ENCODE data around the gene IFNA13.
"Not testable (repeated sequence)": the region's sequence is repeated elsewhere in the genome, so short reads cannot be mapped to it uniquely, and the experiment has no call there.

Gene IFNA13

DNA sequence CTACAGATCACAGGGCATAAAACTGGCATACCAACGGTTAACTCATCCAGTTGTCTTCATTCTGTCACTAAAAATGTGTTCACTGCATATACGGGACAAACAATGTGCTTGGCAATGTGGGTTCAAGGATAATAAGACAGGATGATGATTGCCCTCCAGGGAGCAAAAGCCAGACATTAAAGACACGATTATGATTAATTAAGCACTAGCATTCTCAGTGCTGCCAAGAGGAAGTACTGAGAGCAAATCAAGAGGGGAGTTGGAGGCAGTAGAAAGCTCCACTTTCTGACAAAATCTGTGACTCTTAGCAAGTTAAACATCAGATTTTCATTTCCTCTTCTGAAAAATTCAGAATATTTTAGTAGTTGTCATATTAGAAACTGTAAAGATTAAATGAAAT lies 32.1 kb upstream of the IFNA13 start:
- Histone ChIP-seq H3K9me3 (peaks cover 8% of the 10 kb centered on the region), H3K36me3 (no peaks in the 10 kb centered on the region), H3K4me1 (peaks cover 29% of the 10 kb centered on the region), H3K4me2 (no peak overlapping the region), H3K27ac (no peak overlapping the region), H4K20me1 (no peaks in the 10 kb centered on the region), H3K27me3 (no peaks in the 10 kb centered on the region), H3K4me3 (no peak overlapping the region), H3K9ac (no peak overlapping the region)
- TF ChIP-seq Cebpa-rat (IDR thresholded peaks at IDR 0.05): no peak

GRCh38 chr9:21398955-21399489 lies 31.2 kb upstream of the IFNA13 start:
- H3K9me3 ChIP-seq: peaks cover 8% of the 10 kb centered on the region
- TF ChIP-seq Cebpa-rat (IDR thresholded peaks at IDR 0.05): no peak
- no peak overlapping the region for H3K27ac ChIP-seq
- no peak overlapping the region for H3K4me3 ChIP-seq
- H3K4me2 ChIP-seq: no peak overlapping the region
- no peaks in the 10 kb centered on the region for H3K27me3 ChIP-seq
- peaks cover 27% of the 10 kb centered on the region for H3K4me1 ChIP-seq
- H3K36me3 ChIP-seq: no peaks in the 10 kb centered on the region
- no peaks in the 10 kb centered on the region for H4K20me1 ChIP-seq
- H3K9ac ChIP-seq: no peak overlapping the region

GRCh38 chr9:21395778-21396717 lies 28.2 kb upstream of the IFNA13 start:
- Histone ChIP-seq H3K9me3 (no peaks in the 10 kb centered on the region), H3K27me3 (no peaks in the 10 kb centered on the region), H3K4me2 (peak overlapping the region; percentile 82), H3K36me3 (no peaks in the 10 kb centered on the region), H3K4me3 (peak overlapping the region; percentile 65), H3K27ac (no peak overlapping the region; the same call in 1 of the 2 replicates), H4K20me1 (no peaks in the 10 kb centered on the region), H3K9ac (peak overlapping the region; percentile 68), H3K4me1 (peaks cover 14% of the 10 kb centered on the region)
- no peak for TF ChIP-seq Cebpa-rat (IDR thresholded peaks at IDR 0.05)

- no peak overlapping the region for H3K27ac ChIP-seq
- no peak for TF ChIP-seq Cebpa-rat (IDR thresholded peaks at IDR 0.05)
- no peaks in the 10 kb centered on the region for H3K27me3 ChIP-seq
- no peaks in the 10 kb centered on the region for H3K9me3 ChIP-seq
- no peak overlapping the region for H3K9ac ChIP-seq
- no peaks in the 10 kb centered on the region for H3K36me3 ChIP-seq
- H3K4me2 ChIP-seq: no peak overlapping the region
- H3K4me1 ChIP-seq: peaks cover 4% of the 10 kb centered on the region; the same call in 1 of the 2 replicates
- no peaks in the 10 kb centered on the region for H4K20me1 ChIP-seq
- H3K4me3 ChIP-seq: no peak overlapping the region
Observed at GRCh38 chr9:21392270-21392669, 24.4 kb upstream of the IFNA13 start.

DNA sequence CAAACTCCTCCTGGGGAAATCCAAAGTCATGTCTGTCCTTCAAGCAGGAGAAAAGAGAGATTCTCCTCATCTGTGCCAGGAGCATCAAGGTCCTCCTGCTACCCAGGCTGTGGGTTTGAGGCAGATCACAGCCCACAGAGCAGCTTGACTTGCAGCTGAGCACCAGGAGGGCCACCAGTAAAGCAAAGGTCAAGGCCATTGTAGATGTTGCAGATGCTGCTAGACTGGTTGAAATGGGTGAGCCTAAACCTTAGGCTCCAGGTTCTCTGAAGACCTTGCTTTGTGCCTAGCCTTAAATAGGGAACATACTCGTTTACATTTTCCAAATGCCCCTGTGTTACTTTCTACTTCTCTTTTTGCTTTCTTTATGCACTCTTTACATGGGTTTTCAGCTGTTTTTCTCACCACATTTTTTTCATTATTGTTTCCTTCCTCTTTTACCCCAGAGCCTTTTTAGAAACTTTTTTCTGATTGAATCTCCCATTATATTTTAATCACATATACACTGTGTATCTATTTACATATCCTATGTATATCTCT lies 17.3 kb upstream of the IFNA13 start, which contains the start of gene IFNA2:
Gene IFNA2 (minus strand): TSS at position 268 of the 540 bp plus-strand sequence. CDS start 69 bp downstream, at position 199.
- peak within 1 kb of the TSS; percentile 51 for H3K4me2 ChIP-seq

DNA sequence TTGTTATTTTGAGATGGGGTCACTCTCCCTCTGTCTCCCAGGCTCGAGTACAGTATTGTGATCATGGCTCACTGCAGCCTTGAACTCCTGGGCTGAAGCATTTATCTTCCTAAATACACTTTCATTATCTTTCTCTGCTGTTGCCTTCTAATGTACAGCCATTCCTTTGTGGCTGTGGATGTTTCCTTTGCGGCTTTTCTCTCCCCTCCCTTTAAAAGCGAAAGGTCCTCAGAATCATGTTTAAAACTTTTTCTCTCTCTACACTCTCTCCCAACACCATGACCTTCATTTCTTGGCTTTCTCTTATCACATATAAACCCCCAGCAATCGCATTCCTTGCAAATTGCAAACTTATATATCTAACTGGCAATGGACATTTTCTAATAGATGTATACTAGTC lies 15.8 kb upstream of the IFNA13 start:
- no peak for TF ChIP-seq Cebpa-rat (IDR thresholded peaks at IDR 0.05)
- no peak overlapping the region for H3K4me2 ChIP-seq
- peaks cover 37% of the 10 kb centered on the region for H3K4me1 ChIP-seq
- H3K27ac ChIP-seq: no peak overlapping the region
- H4K20me1 ChIP-seq: no peaks in the 10 kb centered on the region
- no peak overlapping the region for H3K4me3 ChIP-seq
- no peaks in the 10 kb centered on the region for H3K36me3 ChIP-seq
- no peak overlapping the region for H3K9ac ChIP-seq
- H3K27me3 ChIP-seq: no peaks in the 10 kb centered on the region
- no peaks in the 10 kb centered on the region for H3K9me3 ChIP-seq

More for the DNA sequence above, 17.3 kb upstream of the IFNA13 start, which contains the start of gene IFNA2:
- Histone ChIP-seq H3K27me3 (no peaks in the 10 kb centered on the region), H3K36me3 (no peaks in the 10 kb centered on the region), H3K9me3 (no peaks in the 10 kb centered on the region), H4K20me1 (no peaks in the 10 kb centered on the region), H3K27ac (no peak within 1 kb of the TSS), H3K9ac (no peak within 1 kb of the TSS), H3K4me1 (peaks cover 28% of the 10 kb centered on the region), H3K4me3 (no peak within 1 kb of the TSS)
- TF ChIP-seq Cebpa-rat (IDR thresholded peaks at IDR 0.05): no peak

GRCh38 chr9:21381448-21382339 lies 13.8 kb upstream of the IFNA13 start:
- H3K36me3 ChIP-seq: no peaks in the 10 kb centered on the region
- no peak for TF ChIP-seq Cebpa-rat (IDR thresholded peaks at IDR 0.05)
- peaks cover 39% of the 10 kb centered on the region for H3K4me1 ChIP-seq
- no peaks in the 10 kb centered on the region for H4K20me1 ChIP-seq
- H3K4me2 ChIP-seq: peak overlapping the region; percentile 73
- H3K27me3 ChIP-seq: no peaks in the 10 kb centered on the region
- H3K9me3 ChIP-seq: no peaks in the 10 kb centered on the region
- H3K27ac ChIP-seq: no peak overlapping the region
- peak overlapping the region; percentile 17; the same call in 1 of the 2 replicates for H3K4me3 ChIP-seq
- no peak overlapping the region for H3K9ac ChIP-seq

DNA sequence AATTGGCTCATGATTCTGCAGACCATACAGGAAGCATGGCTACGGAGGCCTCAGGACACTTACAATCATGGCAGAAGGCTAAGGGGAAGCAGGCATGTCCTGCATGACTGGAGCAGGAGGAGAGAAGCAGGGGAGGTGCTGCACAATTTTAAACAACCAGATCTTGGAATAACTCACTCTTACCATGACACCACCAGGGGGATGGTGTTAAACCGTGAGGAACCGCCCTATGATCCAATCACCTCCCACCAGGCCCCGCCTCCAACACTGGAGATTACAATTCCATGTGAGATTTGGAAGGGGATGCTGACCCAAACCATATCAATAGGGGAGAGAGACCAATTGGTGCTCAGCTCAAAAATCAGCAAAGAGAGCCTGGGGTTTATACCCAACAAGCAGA lies 3.6 kb upstream of the IFNA13 start:
- H3K4me1 ChIP-seq, H3K4me3 ChIP-seq, H4K20me1 ChIP-seq, H3K27ac ChIP-seq, H3K27me3 ChIP-seq, H3K36me3 ChIP-seq, H3K9ac ChIP-seq, H3K9me3 ChIP-seq, H3K4me2 ChIP-seq: not testable (repeated sequence)

- not testable (repeated sequence) for H3K36me3 ChIP-seq, H3K27me3 ChIP-seq, H3K27ac ChIP-seq, H4K20me1 ChIP-seq, H3K4me3 ChIP-seq, H3K4me1 ChIP-seq, H3K9ac ChIP-seq, H3K4me2 ChIP-seq, H3K9me3 ChIP-seq
Observed at GRCh38 chr9:21367169-21367568, 688 bp downstream of the IFNA13 start.
